Lower leg skin (tissue), 4 donors: Measurements from ENCODE around the gene DOK1. TPM values are rescaled to one million over a fixed set of nuclear protein-coding genes. Genes with fewer than 3 reads are reported as not detected.

ENCODE experiments used
- DNase-seq, 2 donors: peaks; one replicate each; pipeline ENCODE4 v3.0.0-alpha.2; 2019; ENCODE audit warnings: low spot score in 2 of 2
- H3K4me3 ChIP-seq: fragments of 200-600 bp; sonication (generic); 2 replicates; pipeline ENCODE4 v1.5.1; 2017; ENCODE audit warnings: mild to moderate bottlenecking, low read depth; ENCODE audit not compliant: poor library complexity, severe bottlenecking
- POLR2A ChIP-seq, 2 donors: fragments of 450-650 bp; IDR thresholded peaks; one replicate each; pipeline ENCODE4 v1.6.1; 2016 to 2017; ENCODE audit warnings: antibody characterized with exemption in 2 of 2, mild to moderate bottlenecking in 1 of 2, moderate library complexity in 1 of 2
- WGBS, 2 donors: methylation state at CpG; one replicate each; pipeline ENCODE4 v1.1.5; 2018; 5-methylcytosine and 5-hydroxymethylcytosine counted together
- intact Hi-C: fragments of 100-400 bp; cut with DNase I; formaldehyde crosslinking; loops from one replicate; pipeline ENCODE4 v1.15.0; 2023; ENCODE audit warnings: low total_unique reads
- total RNA-seq, 4 donors: library from RNA; depleted of rRNA; stranded (reverse); fragments of >200 nt; gene quantifications; one replicate each; pipeline ENCODE4 v1.1.0, GENCODE V29; 2016
- TF ChIP-seq, protein P1 (sequence below), 3 donors: fragments of 450-650 bp; IDR thresholded peaks; one replicate each; pipeline ENCODE4 v1.5.1; 2016; ENCODE audit warnings: antibody characterized with exemption in 3 of 3, mild to moderate bottlenecking in 3 of 3, moderate library complexity in 2 of 3

DOK1 gene
- total RNA-seq, 4 donors from 2014 or later, result 3.8 to 7.2 (median 4.7) TPM

DNA sequence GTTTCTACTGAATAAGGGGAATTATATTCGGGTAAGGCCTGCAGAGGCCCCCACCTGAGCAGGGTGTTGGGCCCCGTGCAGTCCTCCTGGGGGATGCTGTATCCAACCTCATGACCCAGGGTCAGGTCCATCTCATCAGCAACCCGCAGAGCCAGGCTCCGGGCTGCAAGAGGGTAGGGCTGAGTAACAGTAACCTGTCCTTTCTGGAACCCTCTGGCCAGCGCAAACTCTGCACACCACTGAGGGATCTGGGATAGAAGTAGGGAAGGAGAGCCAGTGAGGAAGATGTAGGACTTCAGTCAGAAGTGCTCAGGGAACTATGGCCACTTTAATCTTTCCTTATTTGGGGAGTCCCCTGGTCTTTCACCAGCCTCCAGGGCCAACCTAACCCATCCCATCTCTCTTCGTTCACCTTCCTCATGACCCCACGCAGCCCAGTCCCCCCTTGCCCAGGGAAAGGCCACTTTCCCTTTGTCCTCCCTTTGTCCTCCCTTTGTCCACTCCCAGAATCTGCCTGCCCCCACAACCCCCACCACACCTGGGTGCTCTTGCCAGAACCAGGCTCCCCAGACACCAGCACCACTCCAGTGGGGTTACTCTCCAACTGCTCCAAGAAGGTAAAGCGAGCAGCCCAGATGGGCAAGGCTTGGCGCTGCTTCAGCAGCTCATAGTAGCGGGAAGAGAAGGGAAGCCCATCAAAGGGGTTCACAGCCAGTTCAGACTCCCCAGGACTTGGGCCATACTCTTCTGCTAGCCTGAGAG is 29.4 kb upstream of the DOK1 start:
- no peak overlapping the region for H3K4me3 ChIP-seq
- peak in 1 of 2 donors; percentile 77 for DNase-seq
- intact Hi-C loops, result no loop called here
- WGBS, 2 donors, result 88 to 91% methylated on average over 10 of the region's 10 CpGs
- TF ChIP-seq, protein P1, sequence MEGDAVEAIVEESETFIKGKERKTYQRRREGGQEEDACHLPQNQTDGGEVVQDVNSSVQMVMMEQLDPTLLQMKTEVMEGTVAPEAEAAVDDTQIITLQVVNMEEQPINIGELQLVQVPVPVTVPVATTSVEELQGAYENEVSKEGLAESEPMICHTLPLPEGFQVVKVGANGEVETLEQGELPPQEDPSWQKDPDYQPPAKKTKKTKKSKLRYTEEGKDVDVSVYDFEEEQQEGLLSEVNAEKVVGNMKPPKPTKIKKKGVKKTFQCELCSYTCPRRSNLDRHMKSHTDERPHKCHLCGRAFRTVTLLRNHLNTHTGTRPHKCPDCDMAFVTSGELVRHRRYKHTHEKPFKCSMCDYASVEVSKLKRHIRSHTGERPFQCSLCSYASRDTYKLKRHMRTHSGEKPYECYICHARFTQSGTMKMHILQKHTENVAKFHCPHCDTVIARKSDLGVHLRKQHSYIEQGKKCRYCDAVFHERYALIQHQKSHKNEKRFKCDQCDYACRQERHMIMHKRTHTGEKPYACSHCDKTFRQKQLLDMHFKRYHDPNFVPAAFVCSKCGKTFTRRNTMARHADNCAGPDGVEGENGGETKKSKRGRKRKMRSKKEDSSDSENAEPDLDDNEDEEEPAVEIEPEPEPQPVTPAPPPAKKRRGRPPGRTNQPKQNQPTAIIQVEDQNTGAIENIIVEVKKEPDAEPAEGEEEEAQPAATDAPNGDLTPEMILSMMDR (IDR thresholded peaks at IDR 0.05), result no peak
- no peak for TF ChIP-seq POLR2A (IDR thresholded peaks at IDR 0.05)

DNA sequence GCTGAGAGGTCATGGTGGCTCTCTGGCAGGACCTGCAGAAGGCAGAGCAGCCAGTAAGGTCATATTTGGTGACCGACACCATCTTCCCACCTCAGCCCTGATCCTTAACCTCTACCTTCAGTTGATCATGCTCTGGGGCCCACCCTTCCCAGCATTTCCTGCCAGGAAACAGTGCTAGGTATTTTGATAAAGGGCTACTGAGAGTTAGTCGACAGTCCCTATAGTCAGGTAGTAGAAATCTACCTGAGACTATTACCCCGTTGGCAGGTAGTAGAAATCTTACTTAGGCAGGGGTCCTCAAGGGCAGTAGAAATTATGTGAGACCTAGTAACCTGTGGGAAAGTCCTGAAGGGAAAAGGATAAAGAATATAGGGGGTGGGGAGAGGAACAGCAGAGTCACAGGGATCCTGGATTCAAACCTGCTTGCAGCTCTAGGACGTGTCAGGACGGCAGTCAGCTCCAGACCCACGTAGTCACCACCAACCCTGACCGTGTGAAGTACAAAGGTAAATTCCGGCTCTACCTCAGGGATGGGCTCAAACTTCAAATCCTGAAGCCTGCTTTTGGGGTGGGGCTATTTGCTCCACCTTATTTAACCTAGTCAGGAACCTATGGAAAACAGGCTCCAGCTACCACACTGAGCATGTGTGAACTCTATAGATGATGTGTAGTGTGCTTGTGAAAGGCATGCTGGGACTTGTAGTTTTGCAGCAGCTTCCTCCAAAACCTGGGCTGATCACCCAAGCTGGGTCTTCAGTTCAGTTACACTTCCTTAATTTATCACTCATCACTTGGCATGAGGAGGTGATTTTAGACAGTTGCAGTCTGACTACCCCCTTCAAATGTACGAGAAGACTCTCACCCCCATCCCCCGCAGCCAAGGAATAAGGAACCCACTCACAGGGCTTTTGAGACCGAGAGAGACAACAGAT is 28.5 kb upstream of the DOK1 start, which contains the start of gene DQX1:
TSS of gene DQX1 (minus strand) at position 515 of the 932 bp plus-strand sequence. CDS start at position 13, 502 bp downstream.
- intact Hi-C loops, result no loop called here
- DNase-seq, result peak in 1 of 2 donors; percentile 60
- no peak for TF ChIP-seq POLR2A (IDR thresholded peaks at IDR 0.05)
- TF ChIP-seq, protein P1 (IDR thresholded peaks at IDR 0.05), result no peak
- no peak within 1 kb of the TSS for H3K4me3 ChIP-seq
- 69 to 73% methylated on average over 11 of the region's 11 CpGs for WGBS, 2 donors

GRCh38 chr2:74526649-74527230 is 27.8 kb upstream of the DOK1 start:
- DNase-seq, result peak in 1 of 2 donors; percentile 56
- intact Hi-C loops, result no loop called here
- H3K4me3 ChIP-seq, result no peak overlapping the region
- TF ChIP-seq, protein P1 (IDR thresholded peaks at IDR 0.05), result no peak
- no peak for TF ChIP-seq POLR2A (IDR thresholded peaks at IDR 0.05)
- WGBS, 2 donors, result 96 to 99% methylated on average over 11 of the region's 11 CpGs

- intact Hi-C loops, result no loop called here
- no peak overlapping the region for H3K4me3 ChIP-seq
- 94 to 96% methylated on average over 9 of the region's 9 CpGs for WGBS, 2 donors
- no peak for DNase-seq
- TF ChIP-seq, protein P1 (IDR thresholded peaks at IDR 0.05), result no peak
- no peak for TF ChIP-seq POLR2A (IDR thresholded peaks at IDR 0.05)
Observed at GRCh38 chr2:74527741-74528140, 26.8 kb upstream of the DOK1 start.

GRCh38 chr2:74528600-74529356 is 25.7 kb upstream of the DOK1 start:
- intact Hi-C loops, result no loop called here
- DNase-seq, result no peak
- 15 to 20% methylated on average over 24 to 29 of the region's 29 CpGs for WGBS, 2 donors
- TF ChIP-seq, protein P1 (IDR thresholded peaks at IDR 0.05), result no peak
- no peak for TF ChIP-seq POLR2A (IDR thresholded peaks at IDR 0.05)
- H3K4me3 ChIP-seq, result peak overlapping the region; percentile 85
